ENCODE measurements around the gene ITGB5.

Gene ITGB5

GRCh38 chr3:124887177-124887931, at the start of gene ITGB5:
Gene ITGB5, minus strand, starts transcription at chr3:124887365. Its CDS starts 365 bp downstream, at chr3:124887000.
- peak in 1 of 3 experiments; percentile 20 for DNase-seq

GRCh38 chr3:124935794-124936542, 48.8 kb upstream of the ITGB5 start:
- peak in 1 of 3 experiments; percentile 17 for DNase-seq

GRCh38 chr3:124935264-124935663, 48.1 kb upstream of the ITGB5 start:
- DNase-seq, result no peak

GRCh38 chr3:124934577-124934976, 47.4 kb upstream of the ITGB5 start, which contains the start of gene MUC13:
Gene MUC13, minus strand, starts transcription at chr3:124934751. Its CDS starts 39 bp downstream, at chr3:124934712.
- no peak for DNase-seq

GRCh38 chr3:124928333-124929202, 41.4 kb upstream of the ITGB5 start:
- DNase-seq, result peak in 2 of 3 experiments; percentile 54 to 74

- peak in 1 of 3 experiments; percentile 58 for DNase-seq
These were observed 40.4 kb upstream of the ITGB5 start for GRCh38 chr3:124927574-124928045.

GRCh38 chr3:124926426-124927101, 39.4 kb upstream of the ITGB5 start:
- DNase-seq, result no peak

GRCh38 chr3:124924741-124925140, 37.6 kb upstream of the ITGB5 start:
- DNase-seq, result no peak

GRCh38 chr3:124923833-124924232, 36.7 kb upstream of the ITGB5 start:
- peak in 1 of 3 experiments; percentile 15 for DNase-seq

GRCh38 chr3:124920718-124921117, 33.6 kb upstream of the ITGB5 start:
- no peak for DNase-seq

- DNase-seq, result no peak
These were observed 32.6 kb upstream of the ITGB5 start for GRCh38 chr3:124919756-124920155.

GRCh38 chr3:124918524-124918923, 31.4 kb upstream of the ITGB5 start:
- no peak for DNase-seq

GRCh38 chr3:124916837-124917409, 29.8 kb upstream of the ITGB5 start:
- no peak for DNase-seq

GRCh38 chr3:124915254-124915653, 28.1 kb upstream of the ITGB5 start:
- no peak for DNase-seq

- no peak for DNase-seq
These were observed 20.8 kb upstream of the ITGB5 start for GRCh38 chr3:124907957-124908356.

GRCh38 chr3:124904835-124905492, 17.8 kb upstream of the ITGB5 start:
- no peak for DNase-seq

GRCh38 chr3:124903896-124904834, 17.0 kb upstream of the ITGB5 start:
- no peak for DNase-seq

- DNase-seq, result no peak
These were observed 9.8 kb upstream of the ITGB5 start for GRCh38 chr3:124896824-124897526.

- DNase-seq, result no peak
These were observed 8.6 kb upstream of the ITGB5 start for GRCh38 chr3:124895756-124896155.
